Natural killer cell (primary cell): ENCODE measurements around the gene BCL11B. TPM values are rescaled to one million over a fixed set of nuclear protein-coding genes. Genes with fewer than 3 reads are reported as not detected.

Source experiments
- ATAC-seq, 3 donors: fragments of 150-1000 bp in 2 of 3; fragments of 200-7000 bp in 1 of 3; cut with Tn5 transposase; 1 replicate in 1 of 3; 2 replicates in 2 of 3; pipeline ENCODE4 v1.10.0; 2021; ENCODE audit warnings: mild to moderate bottlenecking in 2 of 3, moderate library complexity in 2 of 3
- DNase-seq, 2 donors: peaks; one replicate each; pipeline versions ENCODE4 v3.0.0 to v3.0.0-alpha.2; 2013 to 2021; ENCODE audit warnings: mixed read lengths in 1 of 2
- H3K27ac ChIP-seq: one replicate; pipeline ENCODE4 v1.5.1; 2013; ENCODE audit warnings: mild to moderate bottlenecking, low read length
- H3K27me3 ChIP-seq: one replicate; pipeline ENCODE4 v1.6.1; 2013; ENCODE audit warnings: low read length; ENCODE audit not compliant: control insufficient read depth, insufficient read depth
- H3K36me3 ChIP-seq: one replicate; pipeline ENCODE4 v1.6.1; 2013; ENCODE audit warnings: low read length; ENCODE audit not compliant: control insufficient read depth, insufficient read depth
- H3K4me1 ChIP-seq: one replicate; pipeline ENCODE4 v1.6.1; 2013; ENCODE audit warnings: low read length; ENCODE audit not compliant: control insufficient read depth, insufficient read depth
- H3K4me3 ChIP-seq: one replicate; pipeline ENCODE4 v1.5.1; 2013; ENCODE audit warnings: low read length
- H3K9me3 ChIP-seq: one replicate; pipeline ENCODE4 v1.6.1; 2013; ENCODE audit warnings: low read length; ENCODE audit not compliant: control insufficient read depth, insufficient read depth
- H3K27ac Mint-ChIP-seq, 2 donors: one replicate each; pipeline ENCODE4 v1.8.0; 2022; ENCODE audit warnings: mild to moderate bottlenecking in 2 of 2, mixed read lengths in 2 of 2, moderate library complexity in 1 of 2
- H3K27me3 Mint-ChIP-seq, 2 donors: one replicate each; pipeline ENCODE4 v1.8.0; 2022; ENCODE audit warnings: low read depth in 2 of 2, mixed read lengths in 2 of 2
- H3K36me3 Mint-ChIP-seq: one replicate; pipeline ENCODE4 v1.8.0; 2022; ENCODE audit warnings: mixed read lengths
- H3K4me1 Mint-ChIP-seq, 2 donors: one replicate each; pipeline ENCODE4 v1.8.0; 2022; ENCODE audit warnings: mixed read lengths in 2 of 2
- H3K4me3 Mint-ChIP-seq: one replicate; pipeline ENCODE4 v1.8.0; 2022; ENCODE audit warnings: mild to moderate bottlenecking, moderate library complexity, mixed read lengths
- H3K9me3 Mint-ChIP-seq, 2 donors: one replicate each; pipeline ENCODE4 v1.8.0; 2022; ENCODE audit warnings: mixed read lengths in 2 of 2
- CTCF ChIP-seq: fragments of 200-600 bp; IDR thresholded peaks from one replicate; pipeline ENCODE4 v1.8.0; 2022; ENCODE audit warnings: antibody characterized with exemption
- WGBS: methylation state at CpG from one replicate; pipeline ENCODE4 v1.1.7; 2013; ENCODE audit warnings: missing lambda C conversion rate; ENCODE audit not compliant: insufficient coverage; 5-methylcytosine and 5-hydroxymethylcytosine counted together
- intact Hi-C: fragments of 100-400 bp; cut with micrococcal nuclease; formaldehyde crosslinking; loops from one replicate; pipeline ENCODE4 v1.14.2; 2022
- total RNA-seq, 4 donors: library from RNA; stranded (reverse); fragments of 120-200 nt in 1 of 4; gene quantifications; one replicate each; pipeline versions ENCODE4 v1.2.3 to v1.2.4, GENCODE V29; 2013 to 2022

Gene BCL11B
- total RNA-seq, 3 donors from 2014 or later (not counting 1 experiment from before 2014, with no cell fraction given), result 43.5 to 61.5 (median 56.2) TPM

GRCh38 chr14:99253890-99254289 is 18.1 kb downstream of the BCL11B start:
- peaks cover 89% of the 10 kb centered on the region for H3K4me1 ChIP-seq
- H3K4me3 ChIP-seq, result no peak overlapping the region
- 84% methylated on average over 7 of the region's 7 CpGs for WGBS

GRCh38 chr14:99252940-99253868 is 18.8 kb downstream of the BCL11B start:
- peaks cover 90% of the 10 kb centered on the region for H3K4me1 ChIP-seq
- Mint-ChIP-seq H3K9me3 (no peaks in the 10 kb centered on the region), H3K36me3 (no peaks in the 10 kb centered on the region), H3K27ac (peak overlapping the region; percentile 72 to 73), H3K4me3 (peak overlapping the region; percentile 61), H3K27me3 (no peaks in the 10 kb centered on the region), H3K4me1 (peaks cover 59 to 74% of the 10 kb centered on the region in 2 donors)
- H3K4me3 ChIP-seq, result no peak overlapping the region
- peak in 1 of 2 donors; percentile 84 for DNase-seq
- 52% methylated on average over 25 of the region's 25 CpGs for WGBS
- no peak for TF ChIP-seq CTCF
- no peaks in the 10 kb centered on the region for H3K9me3 ChIP-seq
- no peaks in the 10 kb centered on the region for H3K27me3 ChIP-seq
- H3K27ac ChIP-seq, result peak overlapping the region; percentile 49
- peak; percentile 30 to 73 (median 50) for ATAC-seq
- peaks cover 31% of the 10 kb centered on the region for H3K36me3 ChIP-seq
- intact Hi-C loops, result no loop called here

More at GRCh38 chr14:99253890-99254289, 18.1 kb downstream of the BCL11B start:
- Mint-ChIP-seq H3K4me1 (peaks cover 59 to 74% of the 10 kb centered on the region in 2 donors), H3K9me3 (no peaks in the 10 kb centered on the region), H3K36me3 (no peaks in the 10 kb centered on the region), H3K4me3 (peak overlapping the region; percentile 62), H3K27me3 (no peaks in the 10 kb centered on the region), H3K27ac (peak overlapping the region; percentile 72 to 73)
- intact Hi-C loops, result no loop called here
- peaks cover 31% of the 10 kb centered on the region for H3K36me3 ChIP-seq
- DNase-seq (no peak), ATAC-seq (peak in 1 of 3 donors; percentile 11)
- no peak for TF ChIP-seq CTCF
- no peaks in the 10 kb centered on the region for H3K9me3 ChIP-seq
- H3K27ac ChIP-seq, result peak overlapping the region; percentile 43
- no peaks in the 10 kb centered on the region for H3K27me3 ChIP-seq

GRCh38 chr14:99252443-99252939 is 19.5 kb downstream of the BCL11B start:
- no peaks in the 10 kb centered on the region for H3K9me3 Mint-ChIP-seq
- H3K27ac Mint-ChIP-seq, result peak overlapping the region; percentile 72 to 73
- DNase-seq (no peak), ATAC-seq (no peak)
- Histone ChIP-seq H3K27me3 (no peaks in the 10 kb centered on the region), H3K4me1 (peaks cover 90% of the 10 kb centered on the region), H3K27ac (peak overlapping the region; percentile 49), H3K36me3 (peaks cover 31% of the 10 kb centered on the region), H3K4me3 (no peak overlapping the region), H3K9me3 (no peaks in the 10 kb centered on the region)
- peaks cover 62 to 74% of the 10 kb centered on the region in 2 donors for H3K4me1 Mint-ChIP-seq
- intact Hi-C loops, result no loop called here
- no peaks in the 10 kb centered on the region for H3K36me3 Mint-ChIP-seq
- H3K4me3 Mint-ChIP-seq, result peak overlapping the region; percentile 61
- no peak for TF ChIP-seq CTCF
- WGBS, result 73% methylated on average over 9 of the region's 9 CpGs
- no peaks in the 10 kb centered on the region for H3K27me3 Mint-ChIP-seq
